ENCODE data around the gene PSMB2. TPM values are rescaled to one million over a fixed set of nuclear protein-coding genes. Genes with fewer than 3 reads are reported as not detected.
A peak's percentile ranks its signal among the peaks of the same experiment; 100 is the strongest.

PSMB2 gene
- total RNA-seq, 1 donor = 18.5 TPM

DNA sequence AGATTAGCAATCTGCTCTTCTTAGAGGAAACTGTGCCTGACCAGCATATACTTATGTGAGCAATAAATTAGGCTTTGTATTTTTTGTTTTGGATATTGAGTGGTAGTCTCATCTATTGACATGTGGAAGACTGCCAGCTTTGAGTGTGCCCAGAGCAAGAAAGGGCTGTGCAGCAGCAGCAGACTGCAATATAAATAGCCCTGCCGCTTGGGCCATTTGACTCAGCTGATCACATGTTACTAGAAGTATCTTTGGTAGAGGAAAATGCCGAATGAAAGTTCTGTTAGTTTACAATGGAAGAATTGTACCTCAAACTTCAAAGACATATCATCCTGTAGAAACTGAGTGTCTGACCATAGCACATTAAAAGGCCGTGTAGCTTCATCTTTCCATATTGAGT lies 9.1 kb upstream of the PSMB2 start:
- no peaks in the 10 kb centered on the region for H4K20me1 ChIP-seq (ENCODE audit: insufficient read depth, low read length)
- no peak overlapping the region for H2AFZ ChIP-seq (ENCODE audit: low read length)
- TF ChIP-seq CTCF (IDR thresholded peaks at IDR 0.05; ENCODE audit: extremely low read depth, low read depth, low read length) = no peak
- H3K4me2 ChIP-seq (ENCODE audit: insufficient read depth, low read length) = no peak overlapping the region
- H3K27me3 ChIP-seq (ENCODE audit: insufficient read depth, low read length) = peaks cover 15% of the 10 kb centered on the region
- no peaks in the 10 kb centered on the region for H3K4me1 ChIP-seq (ENCODE audit: insufficient read depth, low read length)
- no peaks in the 10 kb centered on the region for H3K79me2 ChIP-seq (ENCODE audit: insufficient read depth, low read length)
- DNase-seq (ENCODE audit: insufficient read length, low spot score, missing footprints) = no peak
- H3K4me3 ChIP-seq (ENCODE audit: insufficient read depth, low read length) = no peak overlapping the region
- H3K27ac ChIP-seq (ENCODE audit: low read depth, low read length) = no peak overlapping the region
- no peaks in the 10 kb centered on the region for H3K36me3 ChIP-seq (ENCODE audit: insufficient read depth, low read length)
- no peaks in the 10 kb centered on the region for H3K9me3 ChIP-seq (ENCODE audit: low read depth, low read length)

GRCh38 chr1:35646043-35646442 lies 4.7 kb upstream of the PSMB2 start:
- Histone ChIP-seq H3K9me3 (ENCODE audit: low read depth, low read length) (no peaks in the 10 kb centered on the region), H3K27ac (ENCODE audit: low read depth, low read length) (no peak overlapping the region), H3K4me1 (ENCODE audit: insufficient read depth, low read length) (peaks cover 4% of the 10 kb centered on the region), H3K4me2 (ENCODE audit: insufficient read depth, low read length) (no peak overlapping the region), H2AFZ (ENCODE audit: low read length) (no peak overlapping the region), H3K4me3 (ENCODE audit: insufficient read depth, low read length) (no peak overlapping the region), H4K20me1 (ENCODE audit: insufficient read depth, low read length) (no peaks in the 10 kb centered on the region), H3K27me3 (ENCODE audit: insufficient read depth, low read length) (peaks cover 25% of the 10 kb centered on the region), H3K36me3 (ENCODE audit: insufficient read depth, low read length) (no peaks in the 10 kb centered on the region), H3K79me2 (ENCODE audit: insufficient read depth, low read length) (peaks cover 4% of the 10 kb centered on the region)
- peak; percentile 61 for DNase-seq (ENCODE audit: insufficient read length, low spot score, missing footprints)
- TF ChIP-seq CTCF (IDR thresholded peaks at IDR 0.05; ENCODE audit: extremely low read depth, low read depth, low read length) = peak; percentile 15

DNA sequence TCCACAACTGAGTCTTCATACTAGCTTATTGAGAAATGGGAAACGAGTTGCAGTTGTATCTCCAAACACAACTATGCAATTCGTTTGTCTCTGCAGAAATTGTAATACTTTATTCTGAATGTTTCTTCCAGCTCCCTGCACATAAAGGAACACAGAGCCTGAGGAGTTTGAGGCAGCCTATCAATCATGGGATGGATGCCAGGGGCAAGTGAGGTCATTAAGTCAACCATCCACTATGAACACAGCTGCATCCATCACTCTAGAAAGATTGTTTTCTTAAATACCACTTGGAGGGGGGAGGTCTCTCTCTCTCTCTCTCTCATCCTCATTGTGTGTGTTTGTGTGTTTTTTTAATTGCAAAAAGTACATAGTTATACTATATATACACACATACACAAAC lies 2.9 kb upstream of the PSMB2 start:
- no peak for DNase-seq (ENCODE audit: insufficient read length, low spot score, missing footprints)
- no peaks in the 10 kb centered on the region for H4K20me1 ChIP-seq (ENCODE audit: insufficient read depth, low read length)

DNA sequence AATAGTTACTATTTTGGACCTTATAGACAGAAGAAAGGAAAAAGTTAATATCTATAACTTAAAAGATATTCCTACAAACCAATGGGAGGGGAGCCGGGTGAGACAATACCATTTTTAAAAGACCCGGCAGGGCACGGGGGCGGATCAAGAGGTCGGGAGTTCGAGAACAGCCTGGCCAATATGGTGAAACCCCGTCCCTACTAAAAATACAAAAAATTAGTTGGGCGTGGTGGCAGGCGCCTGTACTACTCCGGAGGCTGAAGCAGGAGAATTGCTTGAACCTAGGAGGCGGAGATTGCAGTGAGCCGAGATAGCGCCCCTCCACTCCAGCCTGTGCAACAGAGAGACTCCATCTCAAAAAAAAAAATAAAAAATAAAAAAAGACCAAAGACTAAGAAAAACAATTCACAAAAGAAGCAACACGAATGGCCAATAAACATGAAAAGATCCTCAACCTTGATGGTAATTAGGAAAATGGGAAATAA lies 1.2 kb upstream of the PSMB2 start:
- Histone ChIP-seq H3K4me3 (ENCODE audit: insufficient read depth, low read length) (peak overlapping the region; percentile 99), H3K27ac (ENCODE audit: low read depth, low read length) (peak overlapping the region; percentile 97), H3K4me1 (ENCODE audit: insufficient read depth, low read length) (peaks cover 30% of the 10 kb centered on the region)

More for the DNA sequence above, 2.9 kb upstream of the PSMB2 start:
- H3K4me1 ChIP-seq (ENCODE audit: insufficient read depth, low read length) = peaks cover 16% of the 10 kb centered on the region
- no peak overlapping the region for H3K27ac ChIP-seq (ENCODE audit: low read depth, low read length)
- peaks cover 25% of the 10 kb centered on the region for H3K27me3 ChIP-seq (ENCODE audit: insufficient read depth, low read length)
- H3K4me3 ChIP-seq (ENCODE audit: insufficient read depth, low read length) = no peak overlapping the region
- TF ChIP-seq CTCF (IDR thresholded peaks at IDR 0.05; ENCODE audit: extremely low read depth, low read depth, low read length) = no peak
- peaks cover 22% of the 10 kb centered on the region for H3K79me2 ChIP-seq (ENCODE audit: insufficient read depth, low read length)
- H3K4me2 ChIP-seq (ENCODE audit: insufficient read depth, low read length) = no peak overlapping the region
- H3K36me3 ChIP-seq (ENCODE audit: insufficient read depth, low read length) = no peaks in the 10 kb centered on the region
- no peak overlapping the region for H2AFZ ChIP-seq (ENCODE audit: low read length)
- no peaks in the 10 kb centered on the region for H3K9me3 ChIP-seq (ENCODE audit: low read depth, low read length)

More for the DNA sequence above, 1.2 kb upstream of the PSMB2 start:
- Histone ChIP-seq H3K36me3 (ENCODE audit: insufficient read depth, low read length) (no peaks in the 10 kb centered on the region), H2AFZ (ENCODE audit: low read length) (peak overlapping the region; percentile 98), H3K9me3 (ENCODE audit: low read depth, low read length) (no peaks in the 10 kb centered on the region), H3K27me3 (ENCODE audit: insufficient read depth, low read length) (peaks cover 25% of the 10 kb centered on the region), H3K79me2 (ENCODE audit: insufficient read depth, low read length) (peaks cover 35% of the 10 kb centered on the region), H4K20me1 (ENCODE audit: insufficient read depth, low read length) (no peaks in the 10 kb centered on the region), H3K4me2 (ENCODE audit: insufficient read depth, low read length) (peak overlapping the region; percentile 100)
- no peak for TF ChIP-seq CTCF (IDR thresholded peaks at IDR 0.05; ENCODE audit: extremely low read depth, low read depth, low read length)
- DNase-seq (ENCODE audit: insufficient read length, low spot score, missing footprints) = no peak
